Endothelial cell of umbilical vein (primary cell): Measurements from ENCODE around the gene KPNA2. TPM values are rescaled to one million over a fixed set of nuclear protein-coding genes. Genes with fewer than 3 reads are reported as not detected.

Source experiments
- BruUV-seq: library from RNA; stranded (reverse); fragments of 400-500 nt; replicated peaks from 2 replicates; lab custom pipeline; 2021; lab: Mats Ljungman, UMichigan
- CTCF ChIA-PET: fragments of 300-600, 350-600 bp; sonication (Branson Sonifier 250); formaldehyde crosslinking; loops from one replicate; lab custom pipeline; 2021; ENCODE audit warnings: antibody characterized with exemption, inconsistent platforms; lab: Charles Lee
- POLR2A ChIA-PET: fragments of 300-600, 350-600 bp; sonication (Branson Sonifier 250); formaldehyde crosslinking; loops from one replicate; lab custom pipeline; 2021; ENCODE audit warnings: antibody characterized with exemption, inconsistent platforms; lab: Charles Lee
- DNase-seq: peaks from one replicate; pipeline ENCODE4 v3.0.0-alpha.2; 2011; ENCODE audit warnings: low read depth, low spot score
- FAIRE-seq: peaks from 2 replicates; lab custom pipeline; 2011; peaks lifted over from hg19 to GRCh38; lab: Jason Lieb, UNC
- H2AFZ ChIP-seq: 2 replicates; pipeline ENCODE4 v1.6.0; 2012; ENCODE audit warnings: low read depth, low read length, control low read depth, inconsistent platforms
- H3K27ac ChIP-seq: 2 replicates; pipeline ENCODE4 v1.5.1; 2011; ENCODE audit warnings: low read depth, mild to moderate bottlenecking, control low read depth, low read length, moderate library complexity; ENCODE audit not compliant: insufficient read depth
- H3K27me3 ChIP-seq, 2 experiments: 2 replicates each; pipeline versions ENCODE4 v1.6.0 to v1.6.1; 2011; ENCODE audit warnings: low read length in 2 of 2, mixed read lengths in 1 of 2; ENCODE audit not compliant: control insufficient read depth in 2 of 2, insufficient read depth in 2 of 2
- H3K36me3 ChIP-seq, 2 experiments: 2 replicates in 1 of 2; 3 replicates in 1 of 2; pipeline ENCODE4 v1.5.1; 2011; ENCODE audit warnings: low read length in 2 of 2, mild to moderate bottlenecking in 1 of 2, moderate library complexity in 1 of 2; ENCODE audit not compliant: control insufficient read depth in 2 of 2, insufficient read depth in 2 of 2; ENCODE audit errors: extremely low read depth in 1 of 2
- H3K4me1 ChIP-seq: 3 replicates; pipeline ENCODE4 v1.5.1; 2011; ENCODE audit warnings: mild to moderate bottlenecking, low read length; ENCODE audit not compliant: control insufficient read depth, insufficient read depth; ENCODE audit errors: extremely low read depth
- H3K4me2 ChIP-seq: 2 replicates; pipeline ENCODE4 v1.6.1; 2011; ENCODE audit warnings: low read length, control low read depth, mixed read lengths; ENCODE audit not compliant: insufficient read depth
- H3K4me3 ChIP-seq, 3 experiments: fragments of 200-600 bp in 1 of 3; sonication (generic), shearing (Covaris generic) in 1 of 3; replicated peaks in 1 of 3; 2 replicates each; pipeline ENCODE4 v1.5.1; 2011 to 2016; ENCODE audit warnings: control low read depth in 3 of 3, low read length in 3 of 3, mild to moderate bottlenecking in 2 of 3, inconsistent platforms in 1 of 3, low read depth in 1 of 3, moderate library complexity in 1 of 3; ENCODE audit not compliant: insufficient read depth in 1 of 3
- H3K79me2 ChIP-seq: 2 replicates; pipeline ENCODE4 v1.6.0; 2012; ENCODE audit warnings: low read length, inconsistent platforms; ENCODE audit not compliant: control insufficient read depth, insufficient read depth
- H3K9ac ChIP-seq: replicated peaks from 2 replicates; pipeline ENCODE3; 2011; ENCODE audit warnings: low read length, control low read depth; ENCODE audit not compliant: insufficient read depth; ENCODE audit errors: extremely low read depth
- H3K9me1 ChIP-seq: replicated peaks from 3 replicates; pipeline ENCODE4 v1.6.0; 2011; ENCODE audit warnings: mild to moderate bottlenecking, low read length; ENCODE audit not compliant: control insufficient read depth, insufficient read depth; ENCODE audit errors: extremely low read depth
- H3K9me3 ChIP-seq: replicated peaks from 2 replicates; pipeline ENCODE4 v1.5.1; 2012; ENCODE audit warnings: low read length, inconsistent platforms; ENCODE audit not compliant: control insufficient read depth, insufficient read depth
- H4K20me1 ChIP-seq: replicated peaks from 2 replicates; pipeline ENCODE3; 2011; ENCODE audit warnings: mild to moderate bottlenecking, low read length; ENCODE audit not compliant: control insufficient read depth, insufficient read depth; ENCODE audit errors: extremely low read depth
- FOS ChIP-seq: IDR thresholded peaks from 2 replicates; pipeline ENCODE4 v1.6.1; 2011; ENCODE audit warnings: mild to moderate bottlenecking, low read length, moderate library complexity, borderline replicate concordance; ENCODE audit not compliant: insufficient read depth
- POLR2AphosphoS5 ChIP-seq: IDR thresholded peaks from 2 replicates; pipeline ENCODE4 v1.6.1; 2012; ENCODE audit warnings: low read depth, mild to moderate bottlenecking, control low read depth, low read length, moderate library complexity; ENCODE audit not compliant: insufficient read depth
- dilution Hi-C: fragments of 300-500 bp; cut with MboI; formaldehyde crosslinking; loops from one replicate; pipeline ENCODE4 v1.15.0; 2019; ENCODE audit warnings: low sequenced_read_pairs; ENCODE audit not compliant: extremely low pct_ligation_motif_present
- intact Hi-C: fragments of 100-400 bp; cut with micrococcal nuclease; formaldehyde crosslinking; loops from one replicate; pipeline ENCODE4 v1.10.0; 2022
- polyA plus RNA-seq, 4 experiments: library from polyadenylated mRNA; depleted of rRNA in 3 of 4; stranded (reverse) in 3 of 4; unstranded in 1 of 4; fragments of >200 nt; gene quantifications; 2 replicates each; pipeline versions ENCODE4 v1.2.1 to v1.2.3, GENCODE V29; 2011 to 2012; ENCODE audit warnings: missing spikeins in 1 of 4
- total RNA-seq: library from RNA; stranded (reverse); gene quantifications from 2 replicates; pipeline ENCODE4 v1.2.3, GENCODE V29; 2021
- TF ChIP-seq, protein P1 (sequence below), 2 donors: IDR thresholded peaks; 1 replicate in 1 of 2; 2 replicates in 1 of 2; pipeline ENCODE4 v1.5.1; 2011; ENCODE audit warnings: low read length in 2 of 2, mild to moderate bottlenecking in 2 of 2, moderate library complexity in 2 of 2, control low read depth in 1 of 2, inconsistent platforms in 1 of 2, low read depth in 1 of 2; ENCODE audit not compliant: insufficient read depth in 1 of 2; ENCODE audit errors: extremely low read depth in 1 of 2

KPNA2 gene
- total and polyA plus RNA-seq, 2 donors (not counting 3 experiments of a cell fraction or from before 2014, with no cell fraction given): 252 to 382 TPM

DNA sequence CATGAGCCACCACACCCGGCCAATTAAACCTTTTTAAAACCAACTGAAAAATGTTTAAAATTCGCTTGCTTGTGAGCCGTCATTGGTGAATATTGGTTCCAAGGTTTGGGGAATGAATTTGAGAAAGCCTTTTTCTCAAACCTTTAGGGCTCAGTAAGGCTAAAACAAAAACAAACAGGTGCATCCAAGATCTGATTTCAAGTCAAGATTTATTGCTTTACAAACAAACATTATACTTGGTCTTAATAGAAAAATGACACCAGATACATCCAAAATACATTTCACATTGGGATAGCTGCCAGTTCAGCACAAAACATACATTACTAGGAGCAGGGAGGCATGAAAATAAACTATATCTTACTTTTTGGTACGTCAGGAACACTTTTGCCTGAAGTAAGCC, 44.6 kb upstream of the KPNA2 start:
- H3K4me3 ChIP-seq: no peak overlapping the region
- no peak overlapping the region for H3K27ac ChIP-seq
- TF ChIP-seq, protein P1, sequence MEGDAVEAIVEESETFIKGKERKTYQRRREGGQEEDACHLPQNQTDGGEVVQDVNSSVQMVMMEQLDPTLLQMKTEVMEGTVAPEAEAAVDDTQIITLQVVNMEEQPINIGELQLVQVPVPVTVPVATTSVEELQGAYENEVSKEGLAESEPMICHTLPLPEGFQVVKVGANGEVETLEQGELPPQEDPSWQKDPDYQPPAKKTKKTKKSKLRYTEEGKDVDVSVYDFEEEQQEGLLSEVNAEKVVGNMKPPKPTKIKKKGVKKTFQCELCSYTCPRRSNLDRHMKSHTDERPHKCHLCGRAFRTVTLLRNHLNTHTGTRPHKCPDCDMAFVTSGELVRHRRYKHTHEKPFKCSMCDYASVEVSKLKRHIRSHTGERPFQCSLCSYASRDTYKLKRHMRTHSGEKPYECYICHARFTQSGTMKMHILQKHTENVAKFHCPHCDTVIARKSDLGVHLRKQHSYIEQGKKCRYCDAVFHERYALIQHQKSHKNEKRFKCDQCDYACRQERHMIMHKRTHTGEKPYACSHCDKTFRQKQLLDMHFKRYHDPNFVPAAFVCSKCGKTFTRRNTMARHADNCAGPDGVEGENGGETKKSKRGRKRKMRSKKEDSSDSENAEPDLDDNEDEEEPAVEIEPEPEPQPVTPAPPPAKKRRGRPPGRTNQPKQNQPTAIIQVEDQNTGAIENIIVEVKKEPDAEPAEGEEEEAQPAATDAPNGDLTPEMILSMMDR (IDR thresholded peaks at IDR 0.05; ENCODE audit: extremely low read depth in 1 of 2, insufficient read depth in 1 of 2, low read depth in 1 of 2, low read length in 2 of 2): no peak
- TF ChIP-seq POLR2AphosphoS5 (no peak), FOS (no peak)
- peaks cover 19% of the 10 kb centered on the region for H3K4me1 ChIP-seq
- H3K9me3 ChIP-seq: no peaks in the 10 kb centered on the region
- peaks cover 0 to 4% of the 10 kb centered on the region in 2 experiments for H3K36me3 ChIP-seq
- ChIA-PET POLR2A (no interaction called here), CTCF (no interaction called here)
- no peak overlapping the region for H2AFZ ChIP-seq
- no peak for DNase-seq
- H3K27me3 ChIP-seq: no peaks in the 10 kb centered on the region
- no peak for FAIRE-seq
- H3K4me2 ChIP-seq: no peak overlapping the region
- no peak overlapping the region for H3K9ac ChIP-seq
- no peaks in the 10 kb centered on the region for H4K20me1 ChIP-seq
- H3K79me2 ChIP-seq: no peaks in the 10 kb centered on the region
- no TSS peak for BruUV-seq
- intact Hi-C loops: no loop called here
- H3K9me1 ChIP-seq: no peaks in the 10 kb centered on the region
- dilution Hi-C loops: no loop called here

DNA sequence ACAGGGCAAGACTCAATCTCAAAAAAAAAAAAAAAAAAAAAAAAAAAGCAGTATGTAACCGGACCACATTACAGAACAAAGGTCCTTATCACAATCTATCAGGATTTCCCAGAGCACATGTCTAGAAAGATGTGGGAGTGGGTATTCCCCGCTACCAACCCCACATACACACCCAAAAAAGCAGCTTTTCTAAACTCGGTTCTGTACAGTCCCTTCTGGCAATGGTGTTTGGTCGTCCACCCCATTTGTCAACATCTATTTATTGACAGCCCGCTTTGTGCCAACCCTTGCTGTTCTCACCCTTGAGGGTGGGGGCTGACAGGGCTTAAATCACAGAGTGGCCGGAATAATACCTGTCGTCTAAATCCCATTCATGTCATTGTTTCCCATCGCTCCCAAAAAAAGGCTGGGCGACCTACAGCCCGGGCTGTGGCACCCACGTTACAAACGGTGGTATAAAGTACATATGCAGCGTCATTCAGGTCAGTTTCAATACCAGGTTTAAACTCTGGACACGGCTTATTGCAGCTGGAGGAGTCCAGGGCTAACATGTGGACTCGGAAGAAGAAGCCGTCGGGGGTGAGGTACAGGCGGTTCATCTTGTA, 42.9 kb upstream of the KPNA2 start:
- ChIA-PET CTCF (interaction anchor here (0.8 kb wide), 1 partner anchor 9 kb away, joined by 3 read pairs; no protein-coding TSS in a partner anchor), POLR2A (no interaction called here)
- Histone ChIP-seq H3K9ac (peak overlapping the region; percentile 73), H3K4me3 (peak overlapping the region; percentile 4 to 55 (median 48)), H3K79me2 (no peaks in the 10 kb centered on the region), H4K20me1 (no peaks in the 10 kb centered on the region), H3K27ac (peak overlapping the region; percentile 3), H3K27me3 (no peaks in the 10 kb centered on the region), H3K9me1 (no peaks in the 10 kb centered on the region), H3K36me3 (peaks cover 0 to 4% of the 10 kb centered on the region in 2 experiments), H3K9me3 (no peaks in the 10 kb centered on the region), H2AFZ (peak overlapping the region; percentile 56), H3K4me1 (peaks cover 19% of the 10 kb centered on the region), H3K4me2 (peak overlapping the region; percentile 69)
- dilution Hi-C loops: no loop called here
- TF ChIP-seq, protein P1 (IDR thresholded peaks at IDR 0.05; ENCODE audit: extremely low read depth in 1 of 2, insufficient read depth in 1 of 2, low read depth in 1 of 2, low read length in 2 of 2): no peak
- peak; percentile 12 for TF ChIP-seq POLR2AphosphoS5
- intact Hi-C loops: no loop called here
- TSS peak; percentile 46 for BruUV-seq
- FAIRE-seq: no peak
- peak; percentile 44 for DNase-seq
